HepG2 (cell line): ENCODE measurements around the gene NTM. TPM values are rescaled to one million over a fixed set of nuclear protein-coding genes. Genes with fewer than 3 reads are reported as not detected.

Experiments used
- ATAC-seq: fragments of 200-7000 bp; cut with Tn5 transposase; 3 replicates; pipeline ENCODE4 v1.9.1; 2020; ENCODE audit warnings: mild to moderate bottlenecking, moderate library complexity
- BruUV-seq: library from RNA; stranded (reverse); fragments of 400-500 nt; replicated peaks from 2 replicates; lab custom pipeline; 2021; lab: Mats Ljungman, UMichigan
- CTCF ChIA-PET: fragments of 300-600 bp; formaldehyde crosslinking; extraction: SDS; loops from one replicate; lab custom pipeline; 2021; ENCODE audit warnings: low total read pairs, inconsistent platforms, low intra/inter-chr PET ratio; lab: Yijun Ruan, JAX
- POLR2A ChIA-PET: fragments of 350-600 bp; sonication (Branson Sonifier 250); formaldehyde crosslinking; loops from one replicate; lab custom pipeline; 2020; ENCODE audit warnings: antibody characterized with exemption, inconsistent platforms; lab: Yijun Ruan, JAX
- DNase-seq: peaks from one replicate; pipeline ENCODE4 v3.0.0-alpha.2; 2015; ENCODE audit warnings: low spot score
- FAIRE-seq: peaks from 3 replicates; lab custom pipeline; 2011; peaks lifted over from hg19 to GRCh38; lab: Jason Lieb, UNC
- H2AFZ ChIP-seq: one replicate; pipeline ENCODE4 v1.6.1; 2011; ENCODE audit warnings: low read length, inconsistent platforms
- H3K27ac ChIP-seq: fragments of 300-600 bp; 3 replicates; pipeline ENCODE4 v1.8.0; 2011; ENCODE audit warnings: mixed run types, mild to moderate bottlenecking, mixed read lengths, low read length, inconsistent platforms; ENCODE audit not compliant: insufficient read depth; ENCODE audit errors: extremely low read length
- H3K27me3 ChIP-seq, 2 experiments: fragments of 200-600 bp in 1 of 2; 2 replicates in 1 of 2; 3 replicates in 1 of 2; pipeline versions ENCODE4 v1.6.0 to v1.8.0; 2011; ENCODE audit warnings: low read length in 2 of 2, mild to moderate bottlenecking in 2 of 2, moderate library complexity in 2 of 2, inconsistent platforms in 1 of 2; ENCODE audit not compliant: insufficient read depth in 2 of 2, control insufficient read depth in 1 of 2
- H3K36me3 ChIP-seq, 2 experiments: fragments of 200-600 bp in 1 of 2; replicated peaks in 1 of 2; 2 replicates in 1 of 2; 3 replicates in 1 of 2; pipeline versions ENCODE4 v1.5.1 to v1.8.0; 2011; ENCODE audit warnings: low read length in 2 of 2, inconsistent platforms in 1 of 2; ENCODE audit not compliant: insufficient read depth in 2 of 2, control insufficient read depth in 1 of 2
- H3K4me1 ChIP-seq: 2 replicates; pipeline ENCODE4 v1.5.1; 2012; ENCODE audit warnings: low read length, inconsistent platforms; ENCODE audit not compliant: insufficient read depth
- H3K4me2 ChIP-seq: 2 replicates; pipeline ENCODE4 v1.6.0; 2011; ENCODE audit warnings: low read depth, low read length, inconsistent platforms
- H3K4me3 ChIP-seq, 3 experiments: fragments of 200-600 bp in 1 of 3; sonication (generic), shearing (Covaris generic) in 1 of 3; replicated peaks in 1 of 3; 2 replicates each; pipeline ENCODE4 v1.5.1; 2011 to 2016; ENCODE audit warnings: low read length in 3 of 3, inconsistent platforms in 2 of 3, low read depth in 2 of 3, mild to moderate bottlenecking in 2 of 3, control low read depth in 1 of 3, mixed read lengths in 1 of 3; ENCODE audit not compliant: insufficient read depth in 1 of 3
- H3K79me2 ChIP-seq: one replicate; pipeline ENCODE4 v1.6.1; 2011; ENCODE audit warnings: low read length, inconsistent platforms; ENCODE audit not compliant: insufficient read depth
- H3K9ac ChIP-seq: 2 replicates; pipeline ENCODE4 v1.6.0; 2011; ENCODE audit warnings: mild to moderate bottlenecking, low read depth, low read length, inconsistent platforms; ENCODE audit not compliant: insufficient read depth
- H3K9me3 ChIP-seq: 2 replicates; pipeline ENCODE4 v1.5.1; 2012; ENCODE audit warnings: mild to moderate bottlenecking, low read length
- H4K20me1 ChIP-seq: 2 replicates; pipeline ENCODE4 v1.6.0; 2011; ENCODE audit warnings: inconsistent platforms, mild to moderate bottlenecking, low read length, moderate library complexity; ENCODE audit not compliant: insufficient read depth
- GTF3A ChIP-seq: sonication (generic); formaldehyde crosslinking; conservative IDR thresholded peaks from 2 replicates; pipeline ENCODE4 v1.4.0; 2020; ENCODE audit warnings: mild to moderate bottlenecking, missing genetic modification reagents
- MAZ ChIP-seq, 2 experiments: sonication (generic) in 1 of 2; formaldehyde crosslinking in 1 of 2; IDR thresholded peaks; 2 replicates each; pipeline versions ENCODE4 v1.5.0 to v1.6.1; 2012 to 2020; ENCODE audit warnings: low read depth in 2 of 2, mild to moderate bottlenecking in 2 of 2, borderline replicate concordance in 1 of 2, improper control_type of control experiment in 1 of 2, low read length in 1 of 2, missing genetic modification reagents in 1 of 2, moderate library complexity in 1 of 2
- PAXIP1 ChIP-seq: sonication (generic); formaldehyde crosslinking; conservative IDR thresholded peaks from 2 replicates; pipeline ENCODE4 v1.4.0; 2020; ENCODE audit warnings: mild to moderate bottlenecking, missing genetic modification reagents, moderate library complexity
- STAT5B ChIP-seq: sonication (generic); formaldehyde crosslinking; IDR thresholded peaks from 2 replicates; pipeline ENCODE4 v1.4.0; 2020; ENCODE audit warnings: missing genetic modification reagents
- ZNF24 ChIP-seq: fragments of 450-650 bp; IDR thresholded peaks from 2 replicates; pipeline ENCODE4 v1.6.1; 2017; ENCODE audit warnings: antibody characterized with exemption, mild to moderate bottlenecking
- ZNF329 ChIP-seq: sonication (generic); formaldehyde crosslinking; IDR thresholded peaks from 2 replicates; pipeline ENCODE4 v1.9.0; 2021; ENCODE audit warnings: low read depth, mild to moderate bottlenecking, missing genetic modification reagents
- ZNF407 ChIP-seq: sonication (generic); formaldehyde crosslinking; IDR thresholded peaks from one replicate; pipeline ENCODE4 v1.5.1; 2020; ENCODE audit warnings: mild to moderate bottlenecking, missing genetic modification reagents; ENCODE audit errors: not compliant biosample characterization
- ZNF414 ChIP-seq: sonication (generic); formaldehyde crosslinking; IDR thresholded peaks from 2 replicates; pipeline ENCODE4 v1.5.0; 2020; ENCODE audit warnings: missing genetic modification reagents
- ZNF567 ChIP-seq: sonication (generic); formaldehyde crosslinking; IDR thresholded peaks from 2 replicates; pipeline ENCODE4 v1.8.1; 2023; ENCODE audit warnings: mild to moderate bottlenecking, missing genetic modification reagents, borderline replicate concordance
- ZNF619 ChIP-seq: sonication (generic); formaldehyde crosslinking; IDR thresholded peaks from 2 replicates; pipeline ENCODE4 v1.4.0; 2020; ENCODE audit warnings: mild to moderate bottlenecking, missing genetic modification reagents
- ZNF660 ChIP-seq: sonication (generic); formaldehyde crosslinking; IDR thresholded peaks from 2 replicates; pipeline ENCODE4 v1.5.1; 2020; ENCODE audit warnings: mild to moderate bottlenecking, low read depth, missing genetic modification reagents, borderline replicate concordance
- WGBS: methylation state at CpG from one replicate; pipeline ENCODE4 v1.1.6; 2017; ENCODE audit warnings: low lambda C conversion rate; 5-methylcytosine and 5-hydroxymethylcytosine counted together
- in situ Hi-C: cut with HindIII; loops from 2 replicates; pipeline ENCODE4 v1.10.0; 2017; ENCODE audit warnings: low pct_unique_long_range_greater_than_20kb; ENCODE audit not compliant: extremely low pct_ligation_motif_present
- intact Hi-C: fragments of 100-400 bp; cut with micrococcal nuclease; formaldehyde crosslinking; loops from one replicate; pipeline ENCODE4 v1.10.0; 2022; ENCODE audit not compliant: unreplicated experiment
- polyA plus RNA-seq, 8 experiments: library from polyadenylated mRNA; depleted of rRNA in 3 of 8; stranded (reverse) in 7 of 8; unstranded in 1 of 8; fragments of >200 nt; fragmentation: Illumina TruSeq in 4 of 8; extraction: Trizol in 4 of 8; gene quantifications; 2 replicates each; pipeline versions ENCODE4 v1.2.1 to v1.2.3, GENCODE V29; 2011 to 2016; ENCODE audit warnings: low read depth in 4 of 8, missing spikeins in 1 of 8, mixed read lengths in 1 of 8; ENCODE audit not compliant: insufficient read depth in 1 of 8
- total RNA-seq, 5 experiments: library from RNA; depleted of rRNA; stranded (reverse); fragments of >200 nt; fragmentation: Illumina TruSeq; extraction: Trizol; gene quantifications; 2 replicates each; pipeline ENCODE4 v1.2.3, GENCODE V29; 2016; ENCODE audit warnings: low read depth in 1 of 5

NTM gene
- total and polyA plus RNA-seq, 2 of the 13 experiments (the other 11 are each of a cell fraction or from before 2014, with no cell fraction given): not detected

GRCh38 chr11:132062031-132062430 is 691.6 kb downstream of the NTM start:
- H3K4me3 ChIP-seq: no peak overlapping the region
- WGBS: 9% methylated on average over 1 of the region's 1 CpG
- H3K4me1 ChIP-seq: no peaks in the 10 kb centered on the region
- no peak overlapping the region for H2AFZ ChIP-seq
- no peaks in the 10 kb centered on the region for H3K27me3 ChIP-seq
- H3K4me2 ChIP-seq: no peak overlapping the region
- no TSS peak for BruUV-seq
- H3K27ac ChIP-seq: no peak overlapping the region
- POLR2A ChIA-PET: no interaction called here
- no peaks in the 10 kb centered on the region for H3K36me3 ChIP-seq
- H3K79me2 ChIP-seq: no peaks in the 10 kb centered on the region
- in situ Hi-C loops: no loop called here
- no peak overlapping the region for H3K9ac ChIP-seq
- no peak for TF ChIP-seq ZNF329 (CRISPR knock-in tag)
- no peak for TF ChIP-seq STAT5B (CRISPR knock-in tag)
- TF ChIP-seq MAZ (IDR thresholded peaks at IDR 0.05; ENCODE audit: borderline replicate concordance, low read depth, low read length): no peak
- TF ChIP-seq MAZ (CRISPR knock-in tag; IDR thresholded peaks at IDR 0.05; ENCODE audit: low read depth): no peak
- no peak for TF ChIP-seq PAXIP1 (CRISPR knock-in tag)
- TF ChIP-seq ZNF660 (CRISPR knock-in tag): no peak
- TF ChIP-seq GTF3A (CRISPR knock-in tag): no peak
- TF ChIP-seq ZNF24: no peak
- TF ChIP-seq ZNF619: no peak
- TF ChIP-seq ZNF414 (CRISPR knock-in tag): no peak
- no peak for TF ChIP-seq ZNF407 (CRISPR knock-in tag)
- no peak for TF ChIP-seq ZNF567 (CRISPR knock-in tag)
- TF ChIP-seq, all 625 proteins: peak for 0
- CTCF ChIA-PET: no interaction called here
- peaks cover 14% of the 10 kb centered on the region for H3K9me3 ChIP-seq
- DNase-seq: no peak
- no peaks in the 10 kb centered on the region for H4K20me1 ChIP-seq
- FAIRE-seq: no peak
- no peak for ATAC-seq
- intact Hi-C loops: no loop called here
